ENCODE data around the gene MED31. TPM values are rescaled to one million over a fixed set of nuclear protein-coding genes. Genes with fewer than 3 reads are reported as not detected.
A peak's percentile ranks its signal among the peaks of the same experiment; 100 is the strongest.
"Not testable (repeated sequence)": the region's sequence is repeated elsewhere in the genome, so short reads cannot be mapped to it uniquely, and the experiment has no call there.

Gene MED31
- total and polyA plus RNA-seq, 2 of the 13 experiments (the other 11 are each of a cell fraction or from before 2014, with no cell fraction given), result 19.0 to 20.9 TPM

- TF ChIP-seq KLF11 (CRISPR knock-in tag; IDR thresholded peaks at IDR 0.05) (peak; percentile 46; the same call in 1 of the 2 replicates), SMC3 (IDR thresholded peaks at IDR 0.05; ENCODE audit: low read length) (peak; percentile 97), LCORL (IDR thresholded peaks at IDR 0.05) (no peak), LCORL (CRISPR knock-in tag; IDR thresholded peaks at IDR 0.05) (peak; percentile 76; the same call in 1 of the 2 replicates), POGK (CRISPR knock-in tag; conservative IDR thresholded peaks at IDR 0.05) (no peak), ZBTB4 (CRISPR knock-in tag; IDR thresholded peaks at IDR 0.05; ENCODE audit: borderline replicate concordance) (peak; percentile 89; the same call in 1 of the 2 replicates), RXRB (CRISPR knock-in tag; IDR thresholded peaks at IDR 0.05; ENCODE audit: borderline replicate concordance) (peak; percentile 44; the same call in 1 of the 2 replicates), ZNF318 (CRISPR knock-in tag; IDR thresholded peaks at IDR 0.05) (no peak), ZNF331 (CRISPR knock-in tag; IDR thresholded peaks at IDR 0.05) (peak; percentile 43; the same call in 1 of the 2 replicates)
These were observed 14.7 kb upstream of the MED31 start (continued) for GRCh38 chr17:6666077-6666521.

- DNase-seq (ENCODE audit: low spot score); H3K79me2 ChIP-seq (ENCODE audit: insufficient read depth, low read length); H2AFZ ChIP-seq (ENCODE audit: low read length); H3K4me2 ChIP-seq (ENCODE audit: low read depth, low read length); H3K36me3 ChIP-seq (replicated peaks in 1 of 2; ENCODE audit: control insufficient read depth in 1 of 2, insufficient read depth in 2 of 2, low read length in 2 of 2); H3K4me3 ChIP-seq (replicated peaks in 1 of 3; ENCODE audit: insufficient read depth in 1 of 3, low read depth in 2 of 3, low read length in 3 of 3); BruUV-seq (replicated peaks); H4K20me1 ChIP-seq (ENCODE audit: insufficient read depth, low read length); H3K27me3 ChIP-seq (ENCODE audit: control insufficient read depth in 1 of 2, insufficient read depth in 2 of 2, low read length in 2 of 2); FAIRE-seq; H3K27ac ChIP-seq (ENCODE audit: extremely low read length, insufficient read depth, low read length); CTCF ChIA-PET (ENCODE audit: low intra/inter-chr PET ratio, low total read pairs); H3K9ac ChIP-seq (ENCODE audit: insufficient read depth, low read depth, low read length); ATAC-seq; H3K9me3 ChIP-seq (ENCODE audit: low read length): not testable (repeated sequence)
- in situ Hi-C loops (cut with HindIII; ENCODE audit: extremely low pct_ligation_motif_present, low pct_unique_long_range_greater_than_20kb) (loop anchor here (10.0 kb wide), 2 partner anchors 172 to 352 kb away; partner anchors contain the start of genes RNASEK and TEKT1), intact Hi-C loops (cut with micrococcal nuclease; ENCODE audit: unreplicated experiment) (loop anchor here (5.0 kb wide), 1 partner anchor 344 kb away; no protein-coding TSS in a partner anchor)
- peaks cover 22% of the 10 kb centered on the region for H3K4me1 ChIP-seq (ENCODE audit: insufficient read depth, low read length)
- 80% methylated on average over 14 of the region's 14 CpGs for WGBS (ENCODE audit: low lambda C conversion rate)
- POLR2A ChIA-PET, result interaction anchor here (1.4 kb wide), 1 partner anchor 50 kb away, joined by 4 read pairs; the partner anchor contains the start of gene SLC13A5
These were observed 11.8 kb upstream of the MED31 start for GRCh38 chr17:6663200-6663599.

Measured in HepG2 (cell line).